Mesothelial cell of epicardium (in vitro differentiated cells): ENCODE data around the gene EDEM2. TPM values are rescaled to one million over a fixed set of nuclear protein-coding genes. Genes with fewer than 3 reads are reported as not detected.
"Not testable (repeated sequence)": the region's sequence is repeated elsewhere in the genome, so short reads cannot be mapped to it uniquely, and the experiment has no call there.

Experiments
- DNase-seq, 2 experiments: peaks; one replicate each; pipeline ENCODE4 v3.0.0; 2021; ENCODE audit warnings: low spot score in 2 of 2; ENCODE audit not compliant: unreplicated experiment in 2 of 2
- H3K27ac Mint-ChIP-seq: 2 replicates; pipeline ENCODE4 v1.8.0; 2021; ENCODE audit warnings: mixed read lengths
- H3K27me3 Mint-ChIP-seq: 2 replicates; pipeline ENCODE4 v1.8.0; 2021; ENCODE audit warnings: low read depth, mixed read lengths
- H3K36me3 Mint-ChIP-seq: 2 replicates; pipeline ENCODE4 v1.8.0; 2021; ENCODE audit warnings: mixed read lengths
- H3K4me1 Mint-ChIP-seq: 2 replicates; pipeline ENCODE4 v1.8.0; 2021; ENCODE audit warnings: mixed read lengths
- H3K4me3 Mint-ChIP-seq: 2 replicates; pipeline ENCODE4 v1.8.0; 2021; ENCODE audit warnings: mild to moderate bottlenecking, moderate library complexity, mixed read lengths
- H3K9me3 Mint-ChIP-seq: 2 replicates; pipeline ENCODE4 v1.8.0; 2021; ENCODE audit warnings: mixed read lengths
- CTCF ChIP-seq: fragments of 200-600 bp; sonication (generic); IDR thresholded peaks from one replicate; pipeline ENCODE4 v1.5.0; 2021; ENCODE audit warnings: antibody characterized with exemption; ENCODE audit not compliant: unreplicated experiment
- total RNA-seq: library from RNA; stranded (reverse); gene quantifications from 3 replicates; pipeline ENCODE4 v1.2.1, GENCODE V29; 2021

EDEM2 gene
- total RNA-seq, 1 donor from 2014 or later, result 16.5 TPM

DNA sequence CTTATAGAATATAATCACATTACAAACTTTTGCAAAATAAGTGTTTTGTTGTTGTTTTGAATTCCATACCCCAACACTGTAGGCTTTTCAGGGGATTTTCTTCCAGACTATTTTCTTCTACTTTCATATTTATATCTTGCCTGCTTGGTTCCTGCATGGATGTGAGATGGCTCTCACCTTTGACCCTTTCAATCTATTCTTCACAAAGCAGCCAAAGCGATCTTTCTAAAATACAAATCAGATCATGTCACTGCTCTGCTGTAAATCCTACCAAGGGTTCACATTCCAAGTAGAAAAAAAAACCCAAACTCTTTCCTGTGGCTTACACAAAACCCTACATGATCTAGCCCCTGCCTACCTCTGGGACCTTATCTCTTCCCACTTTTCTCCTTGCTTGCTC, 29.5 kb downstream of the EDEM2 start:
- no peaks in the 10 kb centered on the region for H3K9me3 Mint-ChIP-seq
- DNase-seq, result no peak
- TF ChIP-seq CTCF, result no peak
- no peak overlapping the region for H3K27ac Mint-ChIP-seq
- no peaks in the 10 kb centered on the region for H3K4me1 Mint-ChIP-seq
- no peaks in the 10 kb centered on the region for H3K27me3 Mint-ChIP-seq
- no peak overlapping the region for H3K4me3 Mint-ChIP-seq
- H3K36me3 Mint-ChIP-seq, result peaks cover 27% of the 10 kb centered on the region

DNA sequence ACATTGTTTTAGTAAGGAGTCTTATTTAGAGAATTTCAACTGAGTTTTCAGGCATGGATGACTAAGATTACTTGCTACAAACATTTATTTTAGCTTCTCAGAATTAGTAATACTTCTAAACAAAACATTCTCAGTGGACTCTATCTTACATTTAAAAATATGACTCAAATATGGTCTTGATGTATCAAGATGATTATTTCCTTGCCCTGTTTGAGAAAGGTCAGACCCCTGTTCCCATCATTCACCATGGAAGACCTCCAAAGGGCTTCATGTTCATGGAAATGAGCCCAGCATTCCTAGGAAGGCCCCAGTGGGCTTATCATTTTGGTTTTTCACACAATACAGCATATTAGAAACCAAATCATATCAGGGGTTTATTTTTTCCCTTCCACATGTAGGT, 29.9 kb downstream of the EDEM2 start:
- Mint-ChIP-seq H3K36me3 (peaks cover 26% of the 10 kb centered on the region), H3K4me1 (no peaks in the 10 kb centered on the region), H3K9me3 (no peaks in the 10 kb centered on the region), H3K27me3 (no peaks in the 10 kb centered on the region), H3K4me3 (no peak overlapping the region), H3K27ac (no peak overlapping the region)
- no peak for DNase-seq
- no peak for TF ChIP-seq CTCF

GRCh38 chr20:35116258-35116657, 30.9 kb downstream of the EDEM2 start:
- TF ChIP-seq CTCF, result no peak
- no peaks in the 10 kb centered on the region for H3K4me1 Mint-ChIP-seq
- H3K4me3 Mint-ChIP-seq, result no peak overlapping the region
- H3K36me3 Mint-ChIP-seq, result peaks cover 23% of the 10 kb centered on the region
- H3K27ac Mint-ChIP-seq, result no peak overlapping the region
- DNase-seq, result no peak
- H3K9me3 Mint-ChIP-seq, result no peaks in the 10 kb centered on the region
- H3K27me3 Mint-ChIP-seq, result no peaks in the 10 kb centered on the region

- Mint-ChIP-seq H3K9me3 (no peaks in the 10 kb centered on the region), H3K36me3 (peaks cover 23% of the 10 kb centered on the region), H3K27me3 (no peaks in the 10 kb centered on the region), H3K27ac (no peak overlapping the region), H3K4me1 (no peaks in the 10 kb centered on the region), H3K4me3 (no peak overlapping the region)
- DNase-seq, result no peak
- TF ChIP-seq CTCF, result no peak
Measured at GRCh38 chr20:35115606-35116005, 31.5 kb downstream of the EDEM2 start.

- not testable (repeated sequence) for H3K36me3 Mint-ChIP-seq, H3K27ac Mint-ChIP-seq, H3K4me1 Mint-ChIP-seq, H3K4me3 Mint-ChIP-seq, H3K27me3 Mint-ChIP-seq, H3K9me3 Mint-ChIP-seq, DNase-seq
Measured at GRCh38 chr20:35112276-35112675, 34.9 kb downstream of the EDEM2 start.

DNA sequence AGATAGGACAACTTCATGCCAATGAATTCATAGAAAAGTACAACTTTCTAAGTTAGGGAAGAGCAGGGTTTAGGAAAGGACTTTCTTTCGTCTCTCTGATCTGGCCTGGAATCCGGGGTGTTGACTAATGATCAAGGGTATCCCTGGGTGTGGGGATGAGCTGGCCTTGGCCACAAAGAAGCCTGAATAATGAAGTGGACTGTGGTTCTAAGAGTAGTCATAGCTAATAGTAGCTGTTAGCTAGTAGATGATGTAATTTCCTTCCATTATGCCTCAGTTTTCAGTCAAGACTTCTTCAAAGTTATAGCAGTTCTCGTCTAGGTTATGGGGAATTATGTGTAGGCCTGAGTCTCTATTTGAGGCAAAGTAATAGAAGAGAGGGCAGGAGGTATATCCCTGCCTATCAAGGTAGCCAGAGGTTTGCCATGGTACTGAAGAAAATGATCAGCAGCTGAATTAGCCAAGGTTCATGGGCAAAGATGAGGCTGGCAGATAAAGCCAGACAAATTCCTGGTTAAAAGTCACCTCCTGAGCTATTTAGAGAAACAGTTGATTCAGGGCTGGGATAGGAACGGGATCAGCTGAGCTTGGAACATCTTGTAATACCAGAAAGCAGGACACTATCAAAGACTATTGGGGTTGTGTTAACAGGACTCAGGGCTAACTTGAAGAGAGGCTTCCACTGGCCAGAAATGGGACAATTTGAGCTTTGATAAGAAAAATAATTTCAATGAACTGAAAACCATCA, 35.8 kb downstream of the EDEM2 start:
- Mint-ChIP-seq H3K4me3 (no peak overlapping the region), H3K4me1 (no peaks in the 10 kb centered on the region), H3K27me3 (no peaks in the 10 kb centered on the region), H3K36me3 (peaks cover 5% of the 10 kb centered on the region), H3K27ac (no peak overlapping the region), H3K9me3 (no peaks in the 10 kb centered on the region)
- no peak for DNase-seq
- TF ChIP-seq CTCF, result no peak
